A549 (cell line): ENCODE data around the gene ARHGAP32. TPM values are rescaled to one million over a fixed set of nuclear protein-coding genes. Genes with fewer than 3 reads are reported as not detected.
A peak's percentile ranks its signal among the peaks of the same experiment; 100 is the strongest.

Experiments
- ATAC-seq, 2 experiments: fragments of 200-7000 bp in 1 of 2; fragments of >200 bp in 1 of 2; cut with Nextera tagmentation in 1 of 2; cut with Tn5 transposase in 1 of 2; 3 replicates each; pipeline versions ENCODE4 v1.8.0 to v1.9.1; 2018 to 2020; ENCODE audit warnings: mild to moderate bottlenecking in 1 of 2, moderate library complexity in 1 of 2
- CTCF ChIA-PET: fragments of 300-600 bp; sonication (Branson Sonifier 250); formaldehyde crosslinking; extraction: SDS; loops from one replicate; lab custom pipeline; 2021; ENCODE audit warnings: antibody characterized with exemption, inconsistent platforms; lab: Yijun Ruan, JAX
- POLR2A ChIA-PET: fragments of 350-600 bp; formaldehyde crosslinking; extraction: SDS; loops from one replicate; lab custom pipeline; 2021; ENCODE audit warnings: antibody characterized with exemption, inconsistent platforms; lab: Yijun Ruan, JAX
- DNase-seq, 2 experiments: peaks; one replicate each; pipeline versions ENCODE4 v3.0.0 to v3.0.0-alpha.2; 2011 to 2016; ENCODE audit warnings: low read depth in 1 of 2, low spot score in 1 of 2
- FAIRE-seq: peaks from 2 replicates; lab custom pipeline; 2011; peaks lifted over from hg19 to GRCh38; lab: Jason Lieb, UNC
- H3K27ac ChIP-seq, 2 experiments: fragments of >200 bp; sonication (Bioruptor Twin); formaldehyde crosslinking; 3 replicates each; pipeline ENCODE4 v1.5.1; 2016 to 2017
- H3K4me1 ChIP-seq: fragments of >200 bp; sonication (Bioruptor Twin); formaldehyde crosslinking; 3 replicates; pipeline ENCODE4 v1.6.1; 2016
- H3K4me2 ChIP-seq: fragments of >200 bp; sonication (Bioruptor Twin); formaldehyde crosslinking; 3 replicates; pipeline ENCODE4 v1.6.1; 2016
- H3K4me3 ChIP-seq: fragments of >200 bp; sonication (Bioruptor Twin); formaldehyde crosslinking; 3 replicates; pipeline ENCODE4 v1.5.1; 2016
- H3K9me3 ChIP-seq: fragments of >200 bp; sonication (Bioruptor Twin); formaldehyde crosslinking; 3 replicates; pipeline ENCODE4 v1.6.1; 2016
- BHLHE40 ChIP-seq: IDR thresholded peaks from 2 replicates; pipeline ENCODE4 v1.6.1; 2012; ENCODE audit warnings: low read depth, low read length, inconsistent platforms
- CBX2 ChIP-seq: fragments of 200-600 bp; sonication (generic); IDR thresholded peaks from 2 replicates; pipeline ENCODE4 v1.6.1; 2016; ENCODE audit warnings: low read depth, mild to moderate bottlenecking, borderline replicate concordance
- CBX8 ChIP-seq: fragments of 200-600 bp; sonication (generic); IDR thresholded peaks from 2 replicates; pipeline ENCODE4 v1.6.1; 2016
- EHF ChIP-seq: fragments of 250-450 bp; sonication (Bioruptor Pico); IDR thresholded peaks from 2 replicates; pipeline ENCODE4 v1.5.0; 2020; ENCODE audit warnings: mild to moderate bottlenecking
- FOSB ChIP-seq: fragments of 250-450 bp; sonication (Bioruptor Pico); IDR thresholded peaks from 2 replicates; pipeline ENCODE4 v1.5.0; 2020; ENCODE audit warnings: mild to moderate bottlenecking, moderate library complexity
- FOXS1 ChIP-seq: fragments of 250-450 bp; sonication (Bioruptor Pico); IDR thresholded peaks from 2 replicates; pipeline ENCODE4 v1.5.0; 2020; ENCODE audit warnings: mild to moderate bottlenecking, moderate library complexity
- HES2 ChIP-seq: fragments of >200 bp; sonication (Bioruptor Twin); formaldehyde crosslinking; IDR thresholded peaks from 2 replicates; pipeline ENCODE4 v1.6.1; 2016
- HOXA7 ChIP-seq: fragments of 250-450 bp; sonication (Bioruptor Pico); IDR thresholded peaks from 2 replicates; pipeline ENCODE4 v1.5.0; 2020; ENCODE audit warnings: mild to moderate bottlenecking, moderate library complexity
- HOXB13 ChIP-seq: fragments of 250-450 bp; sonication (Bioruptor Pico); IDR thresholded peaks from 2 replicates; pipeline ENCODE4 v1.5.0; 2020; ENCODE audit warnings: low read depth, mild to moderate bottlenecking, moderate library complexity
- JUNB ChIP-seq: fragments of >200 bp; sonication (Bioruptor Twin); formaldehyde crosslinking; IDR thresholded peaks from 2 replicates; pipeline ENCODE4 v1.6.1; 2016
- KDM1A ChIP-seq: fragments of 200-600 bp; sonication (generic); IDR thresholded peaks from 2 replicates; pipeline ENCODE4 v1.6.1; 2016; ENCODE audit warnings: low read depth, mild to moderate bottlenecking
- KDM5A ChIP-seq: fragments of 200-600 bp; sonication (generic); IDR thresholded peaks from 2 replicates; pipeline ENCODE4 v1.6.1; 2016; ENCODE audit warnings: antibody characterized with exemption, mild to moderate bottlenecking
- MAFK ChIP-seq: fragments of 450-650 bp; IDR thresholded peaks from 2 replicates; pipeline ENCODE4 v1.6.1; 2014; ENCODE audit not compliant: partially characterized antibody
- PHF8 ChIP-seq: fragments of 200-600 bp; sonication (generic); IDR thresholded peaks from 2 replicates; pipeline ENCODE4 v1.6.1; 2016; ENCODE audit warnings: low read depth, mild to moderate bottlenecking, antibody characterized with exemption, moderate library complexity, borderline replicate concordance
- RNF2 ChIP-seq: fragments of 200-600 bp; sonication (generic); IDR thresholded peaks from 2 replicates; pipeline ENCODE4 v1.6.1; 2016; ENCODE audit warnings: low read depth, mild to moderate bottlenecking, antibody characterized with exemption, moderate library complexity, borderline replicate concordance
- SREBF2 ChIP-seq: fragments of 450-650 bp; IDR thresholded peaks from 2 replicates; pipeline ENCODE4 v1.6.1; 2014; ENCODE audit warnings: mild to moderate bottlenecking, moderate library complexity
- TFCP2L1 ChIP-seq: fragments of 250-450 bp; sonication (Bioruptor Pico); IDR thresholded peaks from 2 replicates; pipeline ENCODE4 v1.5.0; 2021; ENCODE audit warnings: mild to moderate bottlenecking
- TP53 ChIP-seq: fragments of 250-450 bp; sonication (Bioruptor Pico); IDR thresholded peaks from 2 replicates; pipeline ENCODE4 v1.5.0; 2021; ENCODE audit warnings: mild to moderate bottlenecking, moderate library complexity
- USF2 ChIP-seq: fragments of 450-650 bp; IDR thresholded peaks from 2 replicates; pipeline ENCODE4 v1.6.1; 2014; ENCODE audit warnings: antibody characterized with exemption
- ZSCAN20 ChIP-seq: fragments of 250-450 bp; sonication (Bioruptor Pico); IDR thresholded peaks from 2 replicates; pipeline ENCODE4 v1.8.0; 2022; ENCODE audit warnings: mild to moderate bottlenecking, moderate library complexity
- WGBS: methylation state at CpG from one replicate; pipeline ENCODE4 v1.1.6; 2017; ENCODE audit errors: missing lambda C conversion rate; 5-methylcytosine and 5-hydroxymethylcytosine counted together
- polyA plus RNA-seq, 4 experiments: library from polyadenylated mRNA; depleted of rRNA in 3 of 4; stranded (reverse); fragments of >200 nt; fragmentation: RNase III in 1 of 4; extraction: RNeasy Plus Mini Kit Qiagen cat#74134 plus additional on column Dnase treatment in 1 of 4; gene quantifications; 2 replicates in 3 of 4; 3 replicates in 1 of 4; pipeline ENCODE4 v1.2.3, GENCODE V29; 2011 to 2017
- TF ChIP-seq, protein P1 (sequence below): fragments of 250-450 bp; sonication (Bioruptor Pico); IDR thresholded peaks from 2 replicates; pipeline ENCODE4 v1.5.0; 2021; ENCODE audit warnings: mild to moderate bottlenecking, moderate library complexity, borderline replicate concordance
- TF ChIP-seq, protein P2 (sequence below): fragments of 250-450 bp; sonication (Bioruptor Pico); IDR thresholded peaks from 2 replicates; pipeline ENCODE4 v1.5.0; 2020; ENCODE audit warnings: low read depth, mild to moderate bottlenecking, moderate library complexity
- TF ChIP-seq, protein P3 (sequence below): fragments of >200 bp; sonication (Bioruptor Twin); formaldehyde crosslinking; IDR thresholded peaks from 3 replicates; pipeline ENCODE4 v1.5.1; 2016

Gene ARHGAP32
- polyA plus RNA-seq, 2 of the 4 experiments (the other 2 are of a cell fraction) = 4.4 to 9.0 TPM

DNA sequence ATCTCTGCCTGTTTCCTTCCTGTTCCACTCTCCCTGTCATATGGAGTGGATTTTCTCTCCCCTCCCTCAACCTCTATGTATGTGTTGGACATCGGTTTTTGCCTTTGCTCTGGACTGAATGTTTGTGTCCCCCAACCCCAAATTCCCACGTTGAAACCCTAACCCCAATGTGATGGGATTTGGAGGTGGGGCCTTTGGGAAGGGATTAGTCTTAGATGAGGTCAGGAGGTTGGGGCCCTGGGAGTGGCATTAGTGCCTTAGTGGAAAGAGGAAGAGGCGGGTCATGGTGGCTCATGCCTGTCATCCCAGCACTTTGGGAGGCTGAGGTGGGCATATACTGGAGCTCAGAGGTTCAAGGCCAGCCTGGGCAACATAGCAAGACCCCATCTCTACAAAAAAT, 261.1 kb downstream of the ARHGAP32 start (continued):
- no peak for TF ChIP-seq FOSB
- TF ChIP-seq KDM5A = no peak
- no peak for TF ChIP-seq KDM1A
- no peak for TF ChIP-seq USF2

- ChIA-PET POLR2A (no interaction called here), CTCF (interaction anchor here (1.0 to 2.1 kb wide), 2 partner anchors 26 to 45 kb away, joined by 3 to 6 read pairs; no protein-coding TSS in a partner anchor)
- Histone ChIP-seq H3K9me3 (no peaks in the 10 kb centered on the region), H3K4me1 (no peaks in the 10 kb centered on the region), H3K4me2 (no peak overlapping the region), H3K27ac (no peak overlapping the region), H3K4me3 (no peak overlapping the region)
- TF ChIP-seq HOXA7 (CRISPR knock-in tag) (no peak), EHF (CRISPR knock-in tag) (no peak), BHLHE40 (no peak), RNF2 (no peak)
- DNase-seq (no peak), FAIRE-seq (no peak), ATAC-seq (0 out of 6 replicates have a peak, but pooled peaks of 1 of the 2 experiments have one; percentile 15)
- WGBS = 63% methylated on average over 9 of the region's 12 CpGs
Measured at GRCh38 chr11:128929991-128930390, 262.1 kb downstream of the ARHGAP32 start.

DNA sequence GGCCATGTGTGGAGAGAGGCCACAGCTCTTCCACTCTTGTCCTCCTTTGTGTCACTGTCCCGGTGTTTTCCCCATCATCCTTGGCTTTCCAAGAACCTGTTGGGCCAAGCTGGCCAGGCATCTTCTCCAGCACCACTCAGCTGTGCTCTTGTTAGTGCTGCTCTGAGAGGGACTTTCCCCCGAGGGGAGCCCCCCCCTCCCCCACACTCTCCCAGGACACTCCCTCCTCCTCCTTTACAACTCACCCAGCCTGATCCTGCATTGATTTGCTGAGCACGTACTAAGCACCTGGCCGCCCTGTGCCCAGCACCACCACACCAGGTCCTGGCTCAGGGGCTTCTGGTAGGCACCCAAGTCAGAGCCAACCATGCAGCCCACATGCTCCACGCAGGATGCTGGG, 262.7 kb downstream of the ARHGAP32 start:
- 62% methylated on average over 4 of the region's 5 CpGs for WGBS
- no peak for FAIRE-seq
- ATAC-seq = peak in 1 of 2 experiments; percentile 23; a peak in 1 of 6 replicates
- DNase-seq = no peak
- H3K27ac ChIP-seq = no peak overlapping the region
- CTCF ChIA-PET = interaction anchor here (1.0 to 2.1 kb wide), 2 partner anchors 27 to 44 kb away, joined by 3 to 6 read pairs; no protein-coding TSS in a partner anchor
- H3K9me3 ChIP-seq = no peaks in the 10 kb centered on the region
- POLR2A ChIA-PET = no interaction called here
- no peak overlapping the region for H3K4me2 ChIP-seq
- no peaks in the 10 kb centered on the region for H3K4me1 ChIP-seq
- H3K4me3 ChIP-seq = no peak overlapping the region
- TF ChIP-seq, protein P1, sequence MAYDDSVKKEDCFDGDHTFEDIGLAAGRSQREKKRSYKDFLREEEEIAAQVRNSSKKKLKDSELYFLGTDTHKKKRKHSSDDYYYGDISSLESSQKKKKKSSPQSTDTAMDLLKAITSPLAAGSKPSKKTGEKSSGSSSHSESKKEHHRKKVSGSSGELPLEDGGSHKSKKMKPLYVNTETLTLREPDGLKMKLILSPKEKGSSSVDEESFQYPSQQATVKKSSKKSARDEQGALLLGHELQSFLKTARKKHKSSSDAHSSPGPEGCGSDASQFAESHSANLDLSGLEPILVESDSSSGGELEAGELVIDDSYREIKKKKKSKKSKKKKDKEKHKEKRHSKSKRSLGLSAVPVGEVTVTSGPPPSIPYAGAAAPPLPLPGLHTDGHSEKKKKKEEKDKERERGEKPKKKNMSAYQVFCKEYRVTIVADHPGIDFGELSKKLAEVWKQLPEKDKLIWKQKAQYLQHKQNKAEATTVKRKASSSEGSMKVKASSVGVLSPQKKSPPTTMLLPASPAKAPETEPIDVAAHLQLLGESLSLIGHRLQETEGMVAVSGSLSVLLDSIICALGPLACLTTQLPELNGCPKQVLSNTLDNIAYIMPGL (CRISPR knock-in tag) = no peak
- TF ChIP-seq CBX2 (no peak), SREBF2 (no peak), CBX8 (no peak), BHLHE40 (no peak), HOXB13 (CRISPR knock-in tag) (no peak), TP53 (CRISPR knock-in tag) (no peak)
- TF ChIP-seq, protein P2, sequence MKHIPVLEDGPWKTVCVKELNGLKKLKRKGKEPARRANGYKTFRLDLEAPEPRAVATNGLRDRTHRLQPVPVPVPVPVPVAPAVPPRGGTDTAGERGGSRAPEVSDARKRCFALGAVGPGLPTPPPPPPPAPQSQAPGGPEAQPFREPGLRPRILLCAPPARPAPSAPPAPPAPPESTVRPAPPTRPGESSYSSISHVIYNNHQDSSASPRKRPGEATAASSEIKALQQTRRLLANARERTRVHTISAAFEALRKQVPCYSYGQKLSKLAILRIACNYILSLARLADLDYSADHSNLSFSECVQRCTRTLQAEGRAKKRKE (CRISPR knock-in tag) = no peak

DNA sequence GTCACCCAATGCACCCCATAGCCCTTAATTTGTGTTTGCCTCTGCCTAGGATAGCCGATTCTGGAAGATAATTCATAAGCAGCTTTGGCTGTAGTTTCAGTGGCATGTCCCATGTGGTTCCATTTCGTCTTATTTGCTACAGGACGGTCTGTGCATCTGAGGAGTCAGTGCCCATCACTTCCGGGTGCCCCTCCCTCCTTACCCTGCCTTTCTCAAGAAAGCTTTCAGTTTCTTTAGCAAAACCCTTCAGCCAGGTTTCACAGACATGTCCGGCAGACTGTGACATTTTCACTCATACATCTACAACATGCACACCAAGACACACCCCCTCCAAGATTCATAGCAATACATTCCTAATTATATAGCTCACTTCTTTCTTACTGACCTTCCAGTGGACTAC, 263.7 kb downstream of the ARHGAP32 start:
- no peak for DNase-seq
- H3K27ac ChIP-seq = no peak overlapping the region
- WGBS = 40% methylated on average over 5 of the region's 5 CpGs
- POLR2A ChIA-PET = no interaction called here
- ATAC-seq = no peak
- CTCF ChIA-PET = interaction anchor here (1.1 to 2.1 kb wide), 4 partner anchors 15 to 44 kb away, joined by 3 to 7 read pairs (median 4); partner anchors contain the start of gene TP53AIP1
- H3K9me3 ChIP-seq = no peaks in the 10 kb centered on the region
- no peak for FAIRE-seq
- no peaks in the 10 kb centered on the region for H3K4me1 ChIP-seq
- no peak overlapping the region for H3K4me3 ChIP-seq
- TF ChIP-seq TFCP2L1 (CRISPR knock-in tag) = no peak
- TF ChIP-seq JUNB = no peak
- no peak for TF ChIP-seq HES2
- no peak for TF ChIP-seq KDM1A
- no peak for TF ChIP-seq MAFK
- TF ChIP-seq ZSCAN20 (CRISPR knock-in tag) = no peak
- no peak for TF ChIP-seq PHF8
- no peak for TF ChIP-seq FOXS1 (CRISPR knock-in tag)
- TF ChIP-seq, protein P3, sequence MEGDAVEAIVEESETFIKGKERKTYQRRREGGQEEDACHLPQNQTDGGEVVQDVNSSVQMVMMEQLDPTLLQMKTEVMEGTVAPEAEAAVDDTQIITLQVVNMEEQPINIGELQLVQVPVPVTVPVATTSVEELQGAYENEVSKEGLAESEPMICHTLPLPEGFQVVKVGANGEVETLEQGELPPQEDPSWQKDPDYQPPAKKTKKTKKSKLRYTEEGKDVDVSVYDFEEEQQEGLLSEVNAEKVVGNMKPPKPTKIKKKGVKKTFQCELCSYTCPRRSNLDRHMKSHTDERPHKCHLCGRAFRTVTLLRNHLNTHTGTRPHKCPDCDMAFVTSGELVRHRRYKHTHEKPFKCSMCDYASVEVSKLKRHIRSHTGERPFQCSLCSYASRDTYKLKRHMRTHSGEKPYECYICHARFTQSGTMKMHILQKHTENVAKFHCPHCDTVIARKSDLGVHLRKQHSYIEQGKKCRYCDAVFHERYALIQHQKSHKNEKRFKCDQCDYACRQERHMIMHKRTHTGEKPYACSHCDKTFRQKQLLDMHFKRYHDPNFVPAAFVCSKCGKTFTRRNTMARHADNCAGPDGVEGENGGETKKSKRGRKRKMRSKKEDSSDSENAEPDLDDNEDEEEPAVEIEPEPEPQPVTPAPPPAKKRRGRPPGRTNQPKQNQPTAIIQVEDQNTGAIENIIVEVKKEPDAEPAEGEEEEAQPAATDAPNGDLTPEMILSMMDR = no peak
- H3K4me2 ChIP-seq = no peak overlapping the region
